Stimulated activated CD8-positive, alpha-beta memory T cell treated with anti-CD3 and anti-CD28 coated beads, Interleukin-12 subunit alpha, Interleukin-12 subunit beta, amount 100 ng/mL, for 4 hours (primary cell): Measurements from ENCODE around the gene KIF2C.
"Not testable (repeated sequence)": the region's sequence is repeated elsewhere in the genome, so short reads cannot be mapped to it uniquely, and the experiment has no call there.

Experiments used
- DNase-seq: peaks from one replicate; pipeline ENCODE4 v3.0.0-alpha.2; 2020; ENCODE audit warnings: low read depth

Gene KIF2C

DNA sequence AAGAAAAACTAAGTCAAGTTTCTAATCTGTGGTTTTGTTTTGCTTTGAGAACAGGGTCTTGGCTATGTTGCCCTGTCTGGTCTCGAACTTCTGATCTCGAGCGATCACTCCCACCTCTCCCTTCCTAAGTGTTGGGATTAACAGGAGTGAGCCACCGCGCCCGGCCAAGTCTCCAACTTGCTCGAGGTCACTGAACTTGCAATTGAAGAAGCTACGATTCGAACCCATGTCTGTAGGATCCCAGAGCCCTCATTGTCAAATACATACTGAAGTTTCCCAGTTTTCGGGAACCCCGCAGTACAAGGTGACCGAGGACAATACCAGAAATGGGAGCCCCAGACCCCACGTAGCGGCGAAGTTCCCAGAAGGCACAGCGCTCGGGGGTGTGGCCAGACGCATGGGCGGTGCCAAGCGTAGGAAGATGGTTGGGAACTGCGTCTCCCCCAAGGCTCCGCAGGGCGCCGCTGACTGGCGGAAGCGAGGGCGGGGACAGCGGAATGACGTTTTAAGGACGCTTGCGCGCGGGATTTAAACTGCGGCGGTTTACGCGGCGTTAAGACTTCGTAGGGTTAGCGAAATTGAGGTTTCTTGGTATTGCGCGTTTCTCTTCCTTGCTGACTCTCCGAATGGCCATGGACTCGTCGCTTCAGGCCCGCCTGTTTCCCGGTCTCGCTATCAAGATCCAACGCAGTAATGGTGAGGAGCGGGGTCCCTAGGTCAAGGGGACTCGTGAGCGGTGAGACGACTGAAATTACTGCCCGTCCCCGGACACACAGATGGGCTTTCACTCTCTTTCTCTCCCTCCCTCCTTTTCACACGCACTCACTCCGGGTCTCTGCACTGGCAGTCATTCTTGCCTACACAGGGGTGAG, at the start of gene KIF2C:
Gene KIF2C, plus strand, starts transcription at position 531 of the 872 bp plus-strand sequence. Its CDS starts 96 bp downstream, at position 627.
- peak; percentile 93 for DNase-seq

DNA sequence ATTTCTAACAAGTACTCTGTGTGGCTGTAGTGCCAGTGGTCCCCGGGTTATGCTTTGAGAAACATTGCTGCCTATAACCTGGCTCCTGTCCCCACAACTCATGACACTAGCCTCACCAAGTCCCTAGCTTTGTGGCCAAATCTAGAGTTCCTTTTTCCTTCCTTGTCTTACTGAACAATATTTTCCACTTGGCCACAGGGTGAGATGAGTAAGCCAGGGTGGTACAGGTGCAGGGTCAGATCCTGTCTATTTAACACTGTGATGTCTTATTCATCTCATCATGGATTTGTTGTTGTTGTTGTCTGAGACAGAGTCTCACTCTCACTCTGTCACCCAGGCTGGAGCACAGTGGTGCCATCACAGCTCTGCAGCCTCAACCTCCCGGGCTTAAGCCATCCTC, 46.5 kb upstream of the KIF2C start:
- DNase-seq = no peak

DNA sequence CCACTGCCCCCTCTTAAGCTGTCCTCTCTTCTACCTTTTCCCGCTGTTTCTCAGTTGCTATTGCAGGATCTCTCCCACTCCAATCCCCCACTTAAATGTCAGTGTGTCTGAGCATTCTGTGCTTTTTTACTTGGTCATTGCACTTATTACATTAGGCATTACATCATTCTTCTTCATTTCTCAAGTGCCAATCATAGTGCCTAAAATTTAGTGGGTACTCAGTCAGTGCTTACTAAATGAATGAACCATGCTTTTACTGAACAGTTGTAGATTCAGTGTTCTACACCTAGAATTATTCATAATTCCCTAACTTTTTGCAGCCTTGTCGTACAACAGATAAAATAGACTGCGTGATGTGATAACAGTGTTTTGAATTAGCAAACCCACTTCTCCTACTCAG, 45.7 kb upstream of the KIF2C start:
- DNase-seq = no peak

DNA sequence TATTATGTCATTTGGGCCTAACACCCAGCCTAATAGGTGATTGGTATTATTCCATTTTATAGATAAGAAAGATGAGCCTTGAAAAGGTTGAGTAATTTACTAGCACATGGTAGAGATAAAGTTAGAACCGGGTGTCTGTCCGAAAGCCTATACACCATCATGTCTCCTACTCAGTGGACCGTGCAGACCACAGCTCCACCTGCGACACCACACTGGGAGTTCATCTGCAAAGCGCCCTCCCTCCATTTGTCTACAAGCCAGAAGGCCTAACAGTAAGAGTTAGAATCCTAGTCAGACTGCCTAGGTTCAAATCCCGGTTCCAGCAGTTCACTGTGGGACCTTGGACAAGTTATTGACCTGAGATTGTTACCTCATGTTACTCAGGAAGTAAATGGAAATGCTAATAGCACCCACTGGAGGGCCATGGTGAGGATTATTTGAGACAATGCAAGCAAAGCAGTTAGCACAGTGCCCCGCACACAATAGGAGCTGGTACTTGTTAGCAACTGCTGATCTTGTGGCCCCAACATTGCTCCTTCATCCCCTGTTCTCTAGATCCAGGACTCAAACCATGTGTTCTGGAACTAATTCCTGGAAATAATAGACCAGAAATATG, 44.7 kb upstream of the KIF2C start:
- no peak for DNase-seq

DNA sequence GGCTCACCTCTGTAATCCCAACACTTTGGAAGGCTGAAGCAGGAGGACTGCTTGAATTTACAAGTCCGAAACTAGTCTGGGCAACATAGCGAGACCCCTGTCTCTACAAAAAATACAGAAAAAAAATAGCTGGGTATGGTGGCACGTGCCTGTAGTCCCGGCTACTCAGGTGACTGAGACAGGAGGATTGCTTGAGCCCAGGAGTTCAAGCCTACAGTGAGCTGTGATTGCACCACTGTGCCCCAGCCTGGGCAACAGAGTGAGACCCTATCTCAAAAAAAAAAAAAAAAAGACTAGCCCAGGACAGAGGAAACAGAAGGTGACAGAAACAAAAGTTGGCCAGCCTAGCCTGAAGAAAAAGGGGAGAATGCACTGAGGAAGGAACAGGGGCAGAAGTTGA, 44.0 kb upstream of the KIF2C start:
- DNase-seq = no peak

DNA sequence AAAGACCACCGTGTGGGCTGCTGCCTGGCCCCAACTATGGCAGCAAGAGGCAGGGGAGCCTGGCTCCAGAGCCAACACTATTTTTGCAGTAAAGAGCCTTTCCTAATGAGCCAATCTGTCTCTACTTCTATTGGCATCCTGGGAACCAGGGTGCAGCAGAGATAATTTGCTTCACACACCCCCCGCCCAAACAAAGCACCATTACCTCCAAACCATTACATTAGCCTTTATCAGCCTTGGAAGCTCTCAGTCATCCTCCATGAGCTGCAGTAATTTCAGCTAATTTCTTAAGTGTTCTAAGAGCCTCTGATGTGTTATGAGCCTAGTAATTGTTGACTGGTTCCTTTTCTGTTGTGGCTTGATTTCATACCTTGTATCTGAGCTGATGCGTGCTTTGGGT, 43.5 kb upstream of the KIF2C start:
- DNase-seq = no peak

DNA sequence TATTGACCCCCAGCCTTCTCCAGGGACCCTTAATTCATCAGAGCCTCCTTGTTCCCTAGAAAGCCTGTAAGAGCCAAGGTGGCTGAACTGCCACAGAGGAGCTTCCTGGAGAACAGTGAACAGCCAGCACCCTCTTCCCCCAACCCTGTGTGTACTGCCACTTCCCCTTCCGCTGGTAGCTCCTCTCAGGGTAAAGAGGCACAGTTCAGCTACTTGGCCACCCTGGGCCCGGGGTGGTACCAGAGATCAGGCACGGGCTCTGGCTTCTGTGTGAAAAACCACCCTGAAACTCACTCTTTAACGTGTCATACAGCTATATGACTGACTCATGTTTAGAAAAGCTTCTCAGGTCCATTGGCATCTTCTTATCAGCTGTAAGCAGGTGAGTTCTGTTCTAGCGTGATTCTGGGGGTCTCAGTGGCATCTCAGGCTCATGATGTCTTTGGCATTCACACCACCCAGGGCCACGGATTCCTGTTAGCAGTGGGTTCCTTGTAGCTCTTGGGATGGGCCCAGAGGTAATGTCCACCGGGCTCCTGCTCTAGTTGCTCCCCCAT, 42.8 kb upstream of the KIF2C start:
- DNase-seq = peak; percentile 4

DNA sequence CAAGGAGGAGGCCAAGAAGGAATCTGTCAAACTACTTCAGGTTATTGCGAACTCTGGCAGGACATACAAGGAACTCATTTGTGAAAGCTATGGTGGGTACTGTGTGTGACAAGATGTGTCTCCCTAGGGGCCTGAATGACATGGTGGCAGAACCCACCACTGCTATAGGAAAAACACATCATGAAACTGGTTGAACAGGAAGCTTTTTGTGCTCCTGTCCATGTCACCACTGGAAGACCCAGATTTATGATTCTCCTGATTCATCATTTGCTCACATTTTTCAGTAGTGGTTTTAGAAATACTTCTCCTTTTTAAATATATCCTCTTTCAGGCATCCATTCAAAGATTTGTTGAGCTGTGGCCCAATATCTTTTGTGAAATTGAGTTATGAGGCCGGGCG, 41.5 kb upstream of the KIF2C start:
- DNase-seq = no peak

DNA sequence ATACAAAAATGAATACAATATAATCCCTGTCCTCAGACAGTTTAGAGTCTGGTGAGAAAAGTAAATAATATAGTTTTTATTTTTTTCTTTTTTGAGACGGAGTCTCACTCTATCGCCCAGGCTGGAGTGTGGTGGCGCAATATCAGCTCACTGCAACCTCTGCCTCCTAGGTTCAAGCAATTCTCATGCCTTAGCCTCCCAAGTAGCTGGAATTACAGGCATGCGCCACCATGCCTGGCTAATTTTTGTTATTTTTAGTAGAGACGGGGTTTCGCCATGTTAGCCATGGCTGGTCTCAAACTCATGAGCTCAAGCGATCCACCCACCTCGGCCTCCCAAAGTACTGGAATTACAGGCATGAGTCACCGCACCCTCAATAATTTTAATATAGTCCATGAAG, 40.3 kb upstream of the KIF2C start:
- DNase-seq = not testable (repeated sequence)

DNA sequence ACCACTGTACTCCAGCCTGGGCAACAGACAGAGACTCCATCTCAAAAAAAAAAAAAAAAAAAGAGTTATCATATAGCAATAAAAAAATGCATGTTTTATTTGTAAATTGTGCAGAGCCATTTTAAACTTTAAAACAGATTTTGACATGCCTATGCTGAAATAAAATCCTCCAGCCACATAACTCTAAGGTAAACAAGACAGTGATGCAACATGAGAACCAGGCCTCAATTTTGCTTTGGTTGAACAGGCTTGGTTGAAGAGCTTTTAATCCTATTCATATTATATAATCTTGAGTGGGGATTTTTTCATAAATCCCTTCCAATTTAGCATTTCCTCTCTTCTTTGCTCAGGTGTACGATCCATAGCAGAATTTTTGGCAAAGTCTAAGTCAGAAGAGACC, 39.1 kb upstream of the KIF2C start:
- no peak for DNase-seq

DNA sequence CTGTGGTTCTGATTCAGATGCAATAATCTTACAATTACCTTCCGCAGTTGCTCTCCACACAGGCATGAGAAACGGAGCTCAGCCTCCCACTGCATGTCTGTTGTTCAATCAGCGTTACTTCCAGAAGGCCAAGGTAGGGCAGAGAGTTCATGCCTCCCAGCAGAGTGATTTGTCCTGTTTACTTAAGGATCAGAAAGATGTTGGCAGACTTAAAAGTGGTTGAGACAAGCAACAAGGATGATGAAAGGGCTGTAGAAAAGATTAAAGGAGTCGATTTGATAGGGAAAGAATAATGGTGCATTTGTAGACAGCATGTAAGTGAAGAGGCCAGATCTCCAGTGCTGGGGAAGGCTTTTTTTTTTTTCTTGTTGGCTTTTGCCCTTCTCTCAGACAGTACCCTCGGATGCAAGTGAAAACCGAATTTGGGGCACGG, 38.5 kb upstream of the KIF2C start:
- DNase-seq = no peak

DNA sequence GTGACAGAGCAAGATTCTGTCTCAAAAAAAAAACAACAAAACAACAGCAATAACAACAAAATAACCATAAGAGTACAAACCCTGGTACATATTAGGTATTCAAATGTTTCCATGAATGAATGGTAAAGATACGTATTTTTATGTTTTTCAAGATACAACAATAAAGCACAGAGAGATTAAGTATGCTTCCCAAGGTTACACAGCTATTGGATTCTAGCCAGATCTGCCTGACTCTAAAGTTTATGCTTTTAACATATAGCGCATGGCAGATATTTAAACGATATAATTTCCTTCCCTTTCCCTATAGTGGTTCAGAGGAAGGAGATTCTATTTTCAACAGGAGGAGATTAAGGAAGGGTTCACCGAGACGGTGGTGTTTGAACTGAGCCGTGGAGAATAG, 34.2 kb upstream of the KIF2C start:
- DNase-seq = no peak

DNA sequence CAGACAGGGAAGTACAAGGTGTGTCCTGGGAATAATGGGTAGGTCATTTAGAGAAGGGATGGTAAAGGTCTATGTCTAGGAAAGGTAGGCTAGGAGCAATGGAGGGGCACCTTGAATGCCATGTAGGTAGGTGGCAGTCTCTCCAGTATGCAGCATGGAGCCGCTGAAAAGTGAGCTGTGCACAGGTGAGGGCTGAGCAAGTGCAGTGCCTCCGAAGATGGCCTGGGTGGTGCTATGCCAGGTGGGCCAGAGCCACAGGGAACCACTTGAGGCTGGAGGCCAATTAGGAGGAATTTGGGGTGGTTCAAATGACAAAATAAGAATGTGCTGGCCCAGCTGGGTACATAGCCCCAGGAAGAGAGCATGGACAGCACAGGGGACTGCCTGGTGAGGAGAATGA, 33.7 kb upstream of the KIF2C start:
- no peak for DNase-seq

DNA sequence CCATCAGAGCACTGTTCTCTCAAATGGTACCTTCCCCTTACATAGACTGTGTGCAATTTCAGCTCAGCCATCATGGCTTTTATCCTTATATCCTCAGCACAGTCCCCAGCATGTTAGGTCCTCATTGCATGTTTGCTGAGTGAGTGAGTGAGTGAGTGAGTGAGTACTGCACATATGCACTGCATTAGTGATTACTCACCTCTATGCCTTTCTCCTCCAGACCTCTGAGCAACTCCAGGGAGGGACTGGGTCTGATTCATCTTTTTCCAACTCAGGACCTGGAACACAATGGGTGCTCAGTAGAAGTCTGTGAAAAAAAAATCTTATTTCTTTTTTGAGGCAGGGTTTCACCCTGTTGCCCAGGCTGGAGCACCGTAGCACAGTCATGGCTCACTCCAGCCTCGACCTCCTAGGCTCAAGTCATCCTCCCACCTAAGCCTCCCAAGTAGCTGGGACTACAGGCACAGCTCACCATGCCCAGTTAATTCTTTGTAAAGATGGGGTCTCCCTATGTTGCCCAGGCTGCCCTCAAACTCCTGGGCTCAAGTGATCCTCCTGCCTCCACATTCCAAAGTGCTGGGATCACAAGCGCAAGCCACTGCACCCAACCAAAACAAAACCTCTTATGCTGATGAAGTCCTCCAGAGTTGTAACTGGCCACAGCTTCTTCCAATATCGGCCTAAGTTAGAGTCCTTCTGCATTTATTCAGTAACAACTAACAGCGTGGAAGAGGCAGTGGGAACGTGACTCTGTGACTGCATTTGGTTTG, 32.3 kb upstream of the KIF2C start:
- DNase-seq = no peak

DNA sequence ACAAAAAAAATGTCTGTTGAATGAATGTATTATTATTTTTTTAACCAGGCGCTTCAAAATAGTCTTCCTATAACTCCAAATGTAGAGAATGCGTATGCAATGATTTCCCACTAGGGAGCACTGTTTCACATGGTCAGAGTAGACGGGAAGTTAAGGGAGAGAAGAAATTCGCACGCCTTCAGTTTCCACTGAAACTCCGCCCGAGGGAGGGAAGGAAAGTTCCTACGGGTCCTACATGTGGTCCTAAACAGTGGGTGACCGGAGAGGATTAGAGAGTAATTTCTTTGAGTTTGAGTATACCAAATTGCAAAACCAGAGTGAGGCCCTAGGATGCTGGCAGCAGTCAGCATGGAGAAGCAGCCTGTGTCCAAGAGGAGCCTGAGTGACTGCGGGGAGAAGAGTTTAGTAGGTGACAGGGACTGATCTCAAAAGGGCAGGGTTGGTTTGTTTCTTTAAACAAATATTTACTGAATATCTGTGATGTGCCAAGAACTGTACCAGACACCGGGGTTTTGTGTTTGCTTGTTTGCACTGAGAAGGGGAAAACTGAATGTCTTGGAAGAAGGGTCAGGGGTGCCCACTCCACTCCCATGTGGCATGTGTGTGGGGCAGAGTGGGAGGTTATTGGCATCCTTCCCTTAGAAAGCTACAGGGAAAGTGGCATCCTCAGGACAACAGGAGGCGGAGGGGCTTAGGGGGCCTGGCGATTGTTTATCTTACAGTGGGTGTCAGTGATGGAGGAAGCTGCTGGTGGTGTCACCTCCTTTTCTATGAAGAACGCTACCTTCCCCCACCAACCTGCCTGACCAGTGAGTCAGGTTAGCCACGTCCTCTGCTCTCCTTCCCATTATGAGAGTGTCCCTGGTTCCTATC, 31.4 kb upstream of the KIF2C start:
- no peak for DNase-seq

DNA sequence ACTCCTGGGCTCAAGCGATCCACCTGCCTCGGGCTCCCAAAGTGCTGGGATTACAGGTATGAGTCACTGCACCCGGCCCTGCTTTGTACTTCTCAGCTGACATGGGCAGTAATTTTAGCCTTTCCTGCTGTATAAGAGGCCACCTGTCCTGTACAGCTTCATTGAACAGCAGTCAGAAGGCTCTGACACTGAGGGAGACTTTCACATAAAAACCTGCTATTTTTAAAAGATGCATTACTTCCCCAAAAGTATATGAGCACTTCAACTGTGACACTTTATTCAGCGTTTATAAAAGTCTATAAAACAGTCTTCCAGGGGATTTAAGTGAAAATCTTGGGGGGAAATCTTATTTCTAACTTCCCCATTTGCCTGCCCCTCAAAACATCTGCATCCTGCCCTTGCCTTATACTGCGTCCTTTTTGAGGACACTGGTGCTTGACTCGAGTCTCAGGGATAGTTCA, 26.3 kb upstream of the KIF2C start:
- DNase-seq = no peak

DNA sequence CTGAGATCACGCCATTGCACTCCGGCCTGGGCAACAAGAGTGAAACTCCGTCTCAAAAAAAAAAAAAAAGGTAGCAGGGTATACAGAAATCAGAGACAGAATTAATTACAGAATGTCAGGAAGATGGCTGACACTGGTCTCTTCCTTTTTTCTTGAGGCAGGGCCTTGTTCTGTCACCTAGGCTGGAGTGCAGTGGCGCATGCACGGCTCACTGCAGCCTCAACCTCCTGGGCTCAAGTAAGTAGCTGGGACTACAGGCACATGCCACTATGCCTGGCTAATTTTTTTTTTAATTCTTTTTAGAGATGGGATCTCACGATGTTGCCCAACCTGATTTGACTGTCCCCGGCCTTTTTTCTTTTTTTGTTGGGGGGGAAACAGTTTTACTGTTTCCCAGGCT, 25.1 kb upstream of the KIF2C start:
- DNase-seq = no peak

DNA sequence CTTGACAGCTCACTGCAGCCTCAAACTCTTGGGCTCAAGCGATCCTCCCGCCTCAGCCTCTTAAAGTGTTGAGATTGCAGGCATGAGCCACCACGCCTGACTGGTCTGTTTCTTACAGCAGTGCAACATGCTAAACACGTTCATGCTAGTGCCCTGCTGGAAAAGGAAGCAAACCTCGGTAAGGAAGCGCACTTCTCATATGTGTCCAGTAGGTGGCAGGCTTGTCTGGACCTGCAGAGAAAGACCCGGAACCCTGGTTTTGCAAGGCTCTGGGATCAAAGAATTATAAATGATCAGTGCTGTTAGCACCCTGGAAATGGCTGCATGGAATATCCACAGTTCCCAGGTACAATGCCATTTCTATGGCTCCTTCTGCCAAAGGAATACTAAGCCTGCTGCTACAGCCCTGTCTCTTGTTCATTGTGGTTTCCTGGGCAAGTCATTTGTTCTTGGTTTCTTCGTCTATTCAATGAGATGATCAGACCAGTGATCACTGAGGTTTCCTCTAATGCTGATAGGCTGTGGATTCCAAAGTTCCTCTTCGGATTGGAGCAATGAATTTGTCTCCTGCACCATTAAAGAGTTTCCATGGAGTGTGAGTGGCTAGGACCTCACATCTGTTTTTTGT, 24.6 kb upstream of the KIF2C start:
- no peak for DNase-seq

DNA sequence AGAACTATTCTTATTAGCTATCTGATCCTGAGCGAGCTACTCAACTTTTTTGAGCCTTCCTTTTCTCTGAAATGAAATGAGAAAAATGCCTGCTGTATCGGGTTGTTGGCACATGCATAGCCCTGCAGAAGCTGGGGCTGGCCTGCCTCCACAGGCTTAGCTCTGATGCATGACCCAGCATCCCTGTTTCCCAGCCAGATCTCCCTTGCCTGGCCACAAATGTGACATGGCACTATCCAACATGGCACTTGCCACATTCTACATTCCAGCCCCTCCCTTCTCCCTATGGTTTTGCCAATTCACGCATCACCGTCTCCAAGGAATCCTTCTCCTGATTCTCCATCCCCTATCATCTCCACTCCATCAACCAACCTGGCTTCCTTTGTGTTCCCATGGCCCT, 22.5 kb upstream of the KIF2C start:
- DNase-seq = no peak

DNA sequence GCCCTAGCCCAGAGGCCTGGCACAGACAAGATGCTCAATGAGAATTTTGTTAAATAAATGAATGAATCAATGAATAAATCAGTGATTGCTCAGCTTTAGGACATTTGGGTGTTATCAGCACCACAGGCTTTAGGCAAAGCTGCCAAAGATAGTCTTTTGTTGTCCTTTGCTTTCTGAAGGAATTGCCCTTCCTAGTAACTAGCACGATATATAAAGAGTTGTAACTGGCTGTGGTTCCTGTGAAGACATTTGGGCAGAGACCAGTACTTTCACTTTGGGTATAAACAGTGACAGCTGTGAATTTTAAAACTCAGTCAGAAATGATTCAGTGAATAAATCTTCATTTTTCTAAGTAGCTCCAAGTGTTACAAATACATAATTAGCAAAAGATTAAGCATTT, 22.0 kb upstream of the KIF2C start:
- no peak for DNase-seq

DNA sequence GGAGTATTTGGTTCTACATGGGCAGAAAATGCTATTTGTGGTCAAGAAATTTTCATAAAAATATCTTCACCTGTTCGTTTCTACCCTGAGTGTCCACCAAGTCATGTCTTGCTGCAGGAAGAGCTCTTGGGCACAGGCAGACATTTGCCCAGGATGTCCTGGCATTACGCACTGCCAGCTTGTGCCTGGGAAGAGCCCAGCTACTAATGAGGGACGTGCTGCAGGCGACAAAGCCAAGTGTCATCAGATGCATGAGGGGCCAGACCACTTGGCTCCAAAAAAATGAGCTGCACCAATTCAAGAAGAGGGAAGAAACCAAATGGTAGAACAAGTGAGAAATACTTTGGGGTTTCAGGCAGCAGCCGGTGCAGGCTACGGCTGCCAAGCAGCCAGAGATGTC, 21.5 kb upstream of the KIF2C start:
- DNase-seq = no peak
